ENCODE measurements around the gene SESN1.

The SESN1 gene

GRCh38 chr6:109050012-109050411 lies 44.6 kb downstream of the SESN1 start:
- Histone ChIP-seq H3K4me1 (ENCODE audit: insufficient read depth, low read length, poor library complexity, severe bottlenecking) (peaks cover 47% of the 10 kb centered on the region), H3K79me2 (ENCODE audit: insufficient read depth, low read length) (peaks cover 29% of the 10 kb centered on the region; the same call in 1 of the 2 replicates), H3F3A (ENCODE audit: low read depth) (no peaks in the 10 kb centered on the region), H3K27me3 (ENCODE audit: insufficient read depth, low read length, poor library complexity, severe bottlenecking) (no peaks in the 10 kb centered on the region), H3K4me2 (ENCODE audit: low read depth, low read length, poor library complexity, severe bottlenecking) (no peak overlapping the region), H3K4me3 (ENCODE audit: low read length, poor library complexity, severe bottlenecking) (no peak overlapping the region), H2AFZ (ENCODE audit: low read length) (no peak overlapping the region), H3K36me3 (ENCODE audit: insufficient read depth, low read length) (no peaks in the 10 kb centered on the region; the same call in 1 of the 2 replicates), H3K9ac (ENCODE audit: low read depth, low read length, poor library complexity, severe bottlenecking) (no peak overlapping the region), H3K9me3 (ENCODE audit: insufficient read depth, low read depth, low read length) (no peaks in the 10 kb centered on the region), H4K20me1 (ENCODE audit: insufficient read depth, low read length, poor library complexity, severe bottlenecking) (no peaks in the 10 kb centered on the region), H3K9me2 (replicated peaks; ENCODE audit: low read depth, low read length) (no peaks in the 10 kb centered on the region)
- no peak for TF ChIP-seq EZH2phosphoT487 (IDR thresholded peaks at IDR 0.05; ENCODE audit: borderline replicate concordance)
- TF ChIP-seq, protein P1, sequence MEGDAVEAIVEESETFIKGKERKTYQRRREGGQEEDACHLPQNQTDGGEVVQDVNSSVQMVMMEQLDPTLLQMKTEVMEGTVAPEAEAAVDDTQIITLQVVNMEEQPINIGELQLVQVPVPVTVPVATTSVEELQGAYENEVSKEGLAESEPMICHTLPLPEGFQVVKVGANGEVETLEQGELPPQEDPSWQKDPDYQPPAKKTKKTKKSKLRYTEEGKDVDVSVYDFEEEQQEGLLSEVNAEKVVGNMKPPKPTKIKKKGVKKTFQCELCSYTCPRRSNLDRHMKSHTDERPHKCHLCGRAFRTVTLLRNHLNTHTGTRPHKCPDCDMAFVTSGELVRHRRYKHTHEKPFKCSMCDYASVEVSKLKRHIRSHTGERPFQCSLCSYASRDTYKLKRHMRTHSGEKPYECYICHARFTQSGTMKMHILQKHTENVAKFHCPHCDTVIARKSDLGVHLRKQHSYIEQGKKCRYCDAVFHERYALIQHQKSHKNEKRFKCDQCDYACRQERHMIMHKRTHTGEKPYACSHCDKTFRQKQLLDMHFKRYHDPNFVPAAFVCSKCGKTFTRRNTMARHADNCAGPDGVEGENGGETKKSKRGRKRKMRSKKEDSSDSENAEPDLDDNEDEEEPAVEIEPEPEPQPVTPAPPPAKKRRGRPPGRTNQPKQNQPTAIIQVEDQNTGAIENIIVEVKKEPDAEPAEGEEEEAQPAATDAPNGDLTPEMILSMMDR (conservative IDR thresholded peaks at IDR 0.05; ENCODE audit: low read length) = no peak

DNA sequence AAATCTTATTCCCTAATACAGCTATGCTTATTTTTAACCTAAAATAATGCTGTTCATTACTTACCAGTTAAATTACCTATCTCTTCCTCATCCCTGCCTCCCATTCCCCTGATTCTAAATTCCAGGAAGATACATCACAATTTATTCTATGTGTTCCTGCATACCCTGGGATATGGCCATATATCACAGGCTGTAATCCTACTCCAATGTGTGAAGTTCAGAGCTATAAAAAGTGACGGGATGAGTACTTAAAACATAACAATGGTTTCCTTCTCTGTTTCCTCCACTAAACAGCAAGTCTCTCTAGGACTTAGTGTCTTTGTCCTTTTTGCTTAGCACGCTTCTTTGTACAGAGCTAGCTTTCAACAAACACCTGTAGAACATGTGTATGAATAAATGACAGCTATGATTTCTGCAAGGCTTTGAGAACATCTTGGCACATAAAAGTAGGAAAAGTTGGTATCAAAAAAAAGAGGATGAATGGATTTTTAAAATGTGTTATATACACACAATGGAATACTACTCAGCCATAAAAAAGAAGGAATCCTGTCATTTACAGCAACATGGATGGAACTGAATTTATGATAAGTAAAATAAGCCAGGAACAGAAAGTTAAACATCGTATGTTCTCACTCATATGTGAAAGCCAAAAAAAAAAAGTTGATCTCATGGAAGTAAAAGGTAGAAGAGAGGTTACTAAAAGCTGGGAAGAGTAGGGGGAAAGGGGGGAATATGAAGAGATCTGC lies 45.8 kb downstream of the SESN1 start:
- no peak for TF ChIP-seq EZH2phosphoT487 (IDR thresholded peaks at IDR 0.05; ENCODE audit: borderline replicate concordance)
- TF ChIP-seq, protein P1 (conservative IDR thresholded peaks at IDR 0.05; ENCODE audit: low read length) = no peak
- H3K36me3 ChIP-seq (ENCODE audit: insufficient read depth, low read length) = no peaks in the 10 kb centered on the region; the same call in 1 of the 2 replicates

DNA sequence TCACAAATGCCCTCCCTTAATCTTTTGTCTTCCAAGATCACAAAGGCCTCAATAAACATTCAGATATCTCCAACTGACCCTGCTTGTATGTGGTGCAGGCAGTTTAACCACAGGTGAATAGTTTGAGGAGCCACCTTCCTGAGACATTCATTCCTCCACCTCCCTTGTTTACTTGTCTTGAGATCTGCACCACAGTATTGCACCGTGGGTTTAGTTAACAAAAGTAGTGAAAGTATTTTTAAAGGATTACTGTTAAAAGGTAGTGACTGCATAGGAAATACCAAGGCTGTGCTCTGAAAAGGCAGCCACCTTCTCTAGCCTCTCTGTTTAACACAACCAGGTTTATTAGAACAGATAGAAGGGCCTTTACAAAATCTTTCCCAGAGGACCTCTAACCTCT lies 46.5 kb downstream of the SESN1 start:
- Histone ChIP-seq H3F3A (ENCODE audit: low read depth) (no peaks in the 10 kb centered on the region), H3K36me3 (ENCODE audit: insufficient read depth, low read length) (no peaks in the 10 kb centered on the region; the same call in 1 of the 2 replicates), H3K9ac (ENCODE audit: low read depth, low read length, poor library complexity, severe bottlenecking) (peak overlapping the region; percentile 56), H3K4me3 (ENCODE audit: low read length, poor library complexity, severe bottlenecking) (peak overlapping the region; percentile 26), H3K27me3 (ENCODE audit: insufficient read depth, low read length, poor library complexity, severe bottlenecking) (no peaks in the 10 kb centered on the region), H3K4me1 (ENCODE audit: insufficient read depth, low read length, poor library complexity, severe bottlenecking) (peaks cover 37% of the 10 kb centered on the region), H3K9me2 (replicated peaks; ENCODE audit: low read depth, low read length) (no peaks in the 10 kb centered on the region), H3K4me2 (ENCODE audit: low read depth, low read length, poor library complexity, severe bottlenecking) (peak overlapping the region; percentile 63), H3K79me2 (ENCODE audit: insufficient read depth, low read length) (peaks cover 26% of the 10 kb centered on the region; the same call in 1 of the 2 replicates), H3K9me3 (ENCODE audit: insufficient read depth, low read depth, low read length) (no peaks in the 10 kb centered on the region), H4K20me1 (ENCODE audit: insufficient read depth, low read length, poor library complexity, severe bottlenecking) (no peaks in the 10 kb centered on the region), H2AFZ (ENCODE audit: low read length) (0 out of 2 replicates have a peak overlapping the region, but pooled peaks have one; percentile 26)
- no peak for TF ChIP-seq EZH2phosphoT487 (IDR thresholded peaks at IDR 0.05; ENCODE audit: borderline replicate concordance)
- TF ChIP-seq, protein P1 (conservative IDR thresholded peaks at IDR 0.05; ENCODE audit: low read length) = no peak

More for the DNA sequence above, 45.8 kb downstream of the SESN1 start:
- Histone ChIP-seq H4K20me1 (ENCODE audit: insufficient read depth, low read length, poor library complexity, severe bottlenecking) (no peaks in the 10 kb centered on the region), H3K27me3 (ENCODE audit: insufficient read depth, low read length, poor library complexity, severe bottlenecking) (no peaks in the 10 kb centered on the region), H3K9me2 (replicated peaks; ENCODE audit: low read depth, low read length) (no peaks in the 10 kb centered on the region), H3K4me3 (ENCODE audit: low read length, poor library complexity, severe bottlenecking) (peak overlapping the region; percentile 26), H3F3A (ENCODE audit: low read depth) (no peaks in the 10 kb centered on the region), H3K9ac (ENCODE audit: low read depth, low read length, poor library complexity, severe bottlenecking) (peak overlapping the region; percentile 56), H2AFZ (ENCODE audit: low read length) (no peak overlapping the region), H3K9me3 (ENCODE audit: insufficient read depth, low read depth, low read length) (no peaks in the 10 kb centered on the region), H3K4me1 (ENCODE audit: insufficient read depth, low read length, poor library complexity, severe bottlenecking) (peaks cover 39% of the 10 kb centered on the region), H3K79me2 (ENCODE audit: insufficient read depth, low read length) (peaks cover 26% of the 10 kb centered on the region; the same call in 1 of the 2 replicates), H3K4me2 (ENCODE audit: low read depth, low read length, poor library complexity, severe bottlenecking) (peak overlapping the region; percentile 63)
